PFSK-1 (cell line): Measurements from ENCODE around the gene TNFRSF14.

Experiments
- POLR2AphosphoS5 ChIP-seq: IDR thresholded peaks from 2 replicates; pipeline ENCODE4 v1.6.1; 2012; ENCODE audit warnings: low read depth, mild to moderate bottlenecking, control low read depth, low read length, moderate library complexity
- REST ChIP-seq, 2 experiments: IDR thresholded peaks; 2 replicates each; pipeline versions ENCODE4 v1.6.1 to v1.8.0; 2011 to 2012; ENCODE audit warnings: low read depth in 2 of 2, low read length in 2 of 2, control low read depth in 1 of 2, inconsistent platforms in 1 of 2, mild to moderate bottlenecking in 1 of 2, moderate library complexity in 1 of 2; ENCODE audit not compliant: insufficient read depth in 1 of 2
- SIN3A ChIP-seq: IDR thresholded peaks from 2 replicates; pipeline ENCODE4 v1.6.1; 2012; ENCODE audit warnings: mild to moderate bottlenecking, low read length, moderate library complexity, borderline replicate concordance; ENCODE audit not compliant: insufficient read depth
- TAF1 ChIP-seq: IDR thresholded peaks from 2 replicates; pipeline ENCODE4 v1.6.1; 2012; ENCODE audit warnings: low read length, control low read depth, borderline replicate concordance; ENCODE audit not compliant: insufficient read depth

GRCh38 chr1:2595812-2596529, 39.8 kb downstream of the TNFRSF14 start:
- TF ChIP-seq REST (IDR thresholded peaks at IDR 0.05; ENCODE audit: insufficient read depth in 1 of 2, low read depth in 2 of 2, low read length in 2 of 2) = no peak
- no peak for TF ChIP-seq POLR2AphosphoS5
- TF ChIP-seq TAF1 = no peak
- TF ChIP-seq SIN3A = no peak
